IPS-15b (cell line): ENCODE measurements around the gene NR1D1.

Experiments
- H3K27me3 ChIP-seq: one replicate; pipeline ENCODE4 v1.6.1; 2013; ENCODE audit warnings: low read length; ENCODE audit not compliant: control insufficient read depth, insufficient read depth
- H3K36me3 ChIP-seq: one replicate; pipeline ENCODE4 v1.6.1; 2013; ENCODE audit warnings: low read length; ENCODE audit not compliant: control insufficient read depth, insufficient read depth
- H3K4me1 ChIP-seq: one replicate; pipeline ENCODE4 v1.6.1; 2013; ENCODE audit warnings: mild to moderate bottlenecking, low read length; ENCODE audit not compliant: control insufficient read depth, insufficient read depth
- H3K4me3 ChIP-seq: one replicate; pipeline ENCODE4 v1.5.1; 2013; ENCODE audit warnings: low read depth, low read length
- H3K9ac ChIP-seq: one replicate; pipeline ENCODE4 v1.6.1; 2013; ENCODE audit warnings: low read depth, mild to moderate bottlenecking, low read length
- H3K9me3 ChIP-seq: one replicate; pipeline ENCODE4 v1.6.1; 2013; ENCODE audit warnings: mild to moderate bottlenecking, low read length; ENCODE audit not compliant: control insufficient read depth, insufficient read depth

NR1D1 gene

DNA sequence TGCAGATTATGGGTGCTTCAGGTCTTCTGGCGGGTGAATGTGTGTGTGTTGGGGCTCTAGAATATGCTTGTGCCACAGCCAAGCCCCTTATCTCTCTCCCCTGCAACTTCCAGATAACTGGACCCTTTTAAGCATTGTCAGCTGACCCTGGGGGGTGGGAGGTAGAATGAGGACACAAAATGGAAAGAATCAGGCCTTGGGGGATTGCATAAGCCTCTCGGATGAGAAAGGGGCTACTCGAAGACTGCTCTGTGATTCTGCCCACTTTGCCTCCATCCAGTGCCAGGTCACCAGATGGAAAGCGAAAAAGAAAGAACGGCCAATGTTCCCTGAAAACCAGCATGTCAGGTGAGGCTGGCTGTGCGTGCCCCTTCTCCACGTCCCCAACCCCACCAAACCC, 23.8 kb downstream of the NR1D1 start:
- peaks cover 18% of the 10 kb centered on the region for H3K4me1 ChIP-seq
- no peak overlapping the region for H3K9ac ChIP-seq
- no peaks in the 10 kb centered on the region for H3K9me3 ChIP-seq

DNA sequence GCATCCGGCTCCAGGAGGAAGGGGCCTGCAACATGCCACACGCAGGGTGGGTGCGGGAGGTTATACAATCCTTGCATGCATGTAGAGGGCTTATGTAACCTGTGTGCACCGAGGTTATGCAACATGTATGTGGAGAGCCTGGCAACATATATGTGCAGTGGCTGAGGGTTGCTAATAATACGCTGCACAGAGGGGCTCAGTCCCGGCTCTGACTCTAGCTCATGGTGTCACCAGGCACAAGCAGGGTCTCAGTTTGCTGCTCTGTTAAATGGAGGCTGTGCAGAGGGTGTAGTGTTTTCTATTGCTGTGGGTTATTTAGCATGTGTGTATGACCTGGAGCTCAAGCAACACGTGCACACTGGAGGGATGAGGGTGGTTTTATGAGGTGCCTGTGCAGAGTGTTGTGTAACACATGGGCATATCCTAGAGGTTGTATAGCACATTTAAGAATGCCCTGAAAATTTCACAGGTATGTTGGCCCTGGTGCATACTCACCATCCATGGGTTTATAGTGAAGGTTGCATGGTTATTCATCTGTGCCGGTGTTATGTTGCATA, 24.4 kb downstream of the NR1D1 start:
- H3K9ac ChIP-seq = no peak overlapping the region

More for the DNA sequence above, 23.8 kb downstream of the NR1D1 start:
- H3K4me3 ChIP-seq = no peak overlapping the region
- H3K27me3 ChIP-seq = no peaks in the 10 kb centered on the region
- H3K36me3 ChIP-seq = no peaks in the 10 kb centered on the region

DNA sequence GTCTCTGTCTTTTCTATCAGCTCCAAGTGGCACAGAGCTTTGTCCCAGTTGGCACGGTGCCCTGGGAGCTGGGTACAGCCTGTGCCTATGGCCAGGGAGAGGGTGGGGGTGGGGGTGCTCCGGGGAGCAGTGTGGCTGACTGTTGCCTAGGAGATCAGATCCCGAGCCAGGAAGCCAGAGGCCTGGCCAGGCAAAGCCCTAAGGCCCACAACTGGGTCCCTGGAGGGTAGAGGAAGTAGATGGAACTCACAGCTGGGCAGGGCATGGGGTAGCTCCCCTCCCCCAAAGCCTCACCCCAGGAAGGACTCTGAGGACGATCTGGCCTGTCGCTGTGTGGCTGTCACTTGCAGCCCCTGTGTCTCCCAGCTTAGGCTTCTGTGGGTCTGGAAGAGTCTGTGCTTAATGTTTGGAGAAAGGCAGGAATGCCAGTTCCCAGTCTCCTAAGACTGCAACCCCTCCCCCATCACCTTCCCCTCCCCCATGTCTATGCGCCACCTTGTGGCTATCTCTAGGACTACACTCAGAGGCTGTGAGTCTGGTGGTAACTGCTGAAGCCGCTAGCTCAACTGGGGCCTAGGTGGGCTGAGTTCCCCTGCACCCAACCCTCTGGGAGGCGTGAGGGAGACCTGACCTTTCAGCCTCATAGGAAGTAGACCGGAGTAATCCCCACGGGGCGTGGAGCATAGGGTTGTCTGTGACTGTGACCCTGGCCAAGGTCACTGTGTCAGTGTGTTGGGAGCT, 25.0 kb downstream of the NR1D1 start:
- H3K4me1 ChIP-seq = peaks cover 20% of the 10 kb centered on the region
- H3K4me3 ChIP-seq = peak overlapping the region; percentile 37
- no peaks in the 10 kb centered on the region for H3K36me3 ChIP-seq
- H3K9me3 ChIP-seq = no peaks in the 10 kb centered on the region
- peak overlapping the region; percentile 50 for H3K9ac ChIP-seq
- no peaks in the 10 kb centered on the region for H3K27me3 ChIP-seq

More for the DNA sequence above, 24.4 kb downstream of the NR1D1 start:
- H3K36me3 ChIP-seq = no peaks in the 10 kb centered on the region
- peaks cover 18% of the 10 kb centered on the region for H3K4me1 ChIP-seq
- no peaks in the 10 kb centered on the region for H3K27me3 ChIP-seq
- no peak overlapping the region for H3K4me3 ChIP-seq
- H3K9me3 ChIP-seq = no peaks in the 10 kb centered on the region

GRCh38 chr17:40074871-40075200, 25.6 kb downstream of the NR1D1 start:
- no peak overlapping the region for H3K4me3 ChIP-seq
- H3K27me3 ChIP-seq = no peaks in the 10 kb centered on the region
- no peaks in the 10 kb centered on the region for H3K9me3 ChIP-seq
- H3K9ac ChIP-seq = peak overlapping the region; percentile 50
- no peaks in the 10 kb centered on the region for H3K36me3 ChIP-seq
- H3K4me1 ChIP-seq = peaks cover 23% of the 10 kb centered on the region

GRCh38 chr17:40074175-40074512, 26.2 kb downstream of the NR1D1 start:
- Histone ChIP-seq H3K36me3 (no peaks in the 10 kb centered on the region), H3K9ac (no peak overlapping the region), H3K27me3 (no peaks in the 10 kb centered on the region), H3K9me3 (no peaks in the 10 kb centered on the region), H3K4me1 (peaks cover 29% of the 10 kb centered on the region), H3K4me3 (no peak overlapping the region)

- no peak overlapping the region for H3K4me3 ChIP-seq
- no peaks in the 10 kb centered on the region for H3K9me3 ChIP-seq
- H3K36me3 ChIP-seq = no peaks in the 10 kb centered on the region
- peaks cover 32% of the 10 kb centered on the region for H3K4me1 ChIP-seq
- H3K9ac ChIP-seq = no peak overlapping the region
- H3K27me3 ChIP-seq = no peaks in the 10 kb centered on the region
Measured at GRCh38 chr17:40073454-40074174, 26.8 kb downstream of the NR1D1 start.

DNA sequence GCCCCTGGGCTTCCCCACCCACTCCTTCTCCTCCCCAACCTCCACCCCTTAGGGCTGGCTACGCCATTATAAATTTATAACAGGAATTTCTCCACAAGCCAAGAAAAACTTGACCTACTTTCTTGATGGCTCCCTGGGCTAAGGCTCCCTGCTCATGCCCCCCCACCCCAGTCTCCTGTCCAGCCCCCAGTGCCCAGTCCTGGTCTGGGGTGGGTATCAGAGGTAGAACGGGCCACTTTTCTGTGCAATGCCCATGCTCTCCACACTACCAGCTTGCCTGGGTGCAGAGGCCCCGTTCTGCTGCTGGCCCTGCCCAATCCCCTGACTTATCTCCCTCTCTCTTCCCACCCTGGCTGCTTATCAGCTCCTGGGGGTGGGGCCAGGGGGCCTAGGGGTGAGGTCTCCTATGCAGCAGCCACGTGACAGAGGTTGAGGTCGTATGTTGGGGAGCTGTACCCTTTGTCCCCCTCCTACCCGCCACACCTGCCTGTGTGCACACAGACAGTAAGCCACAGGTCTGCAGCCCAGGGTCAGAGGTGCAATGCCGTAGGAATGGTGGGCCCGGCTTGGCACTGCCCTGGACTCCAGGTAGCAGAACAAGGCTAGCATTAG, 27.5 kb downstream of the NR1D1 start:
- H3K36me3 ChIP-seq = no peaks in the 10 kb centered on the region
- H3K4me3 ChIP-seq = no peak overlapping the region
- H3K4me1 ChIP-seq = peaks cover 38% of the 10 kb centered on the region
- no peak overlapping the region for H3K9ac ChIP-seq
- H3K9me3 ChIP-seq = no peaks in the 10 kb centered on the region
- no peaks in the 10 kb centered on the region for H3K27me3 ChIP-seq

DNA sequence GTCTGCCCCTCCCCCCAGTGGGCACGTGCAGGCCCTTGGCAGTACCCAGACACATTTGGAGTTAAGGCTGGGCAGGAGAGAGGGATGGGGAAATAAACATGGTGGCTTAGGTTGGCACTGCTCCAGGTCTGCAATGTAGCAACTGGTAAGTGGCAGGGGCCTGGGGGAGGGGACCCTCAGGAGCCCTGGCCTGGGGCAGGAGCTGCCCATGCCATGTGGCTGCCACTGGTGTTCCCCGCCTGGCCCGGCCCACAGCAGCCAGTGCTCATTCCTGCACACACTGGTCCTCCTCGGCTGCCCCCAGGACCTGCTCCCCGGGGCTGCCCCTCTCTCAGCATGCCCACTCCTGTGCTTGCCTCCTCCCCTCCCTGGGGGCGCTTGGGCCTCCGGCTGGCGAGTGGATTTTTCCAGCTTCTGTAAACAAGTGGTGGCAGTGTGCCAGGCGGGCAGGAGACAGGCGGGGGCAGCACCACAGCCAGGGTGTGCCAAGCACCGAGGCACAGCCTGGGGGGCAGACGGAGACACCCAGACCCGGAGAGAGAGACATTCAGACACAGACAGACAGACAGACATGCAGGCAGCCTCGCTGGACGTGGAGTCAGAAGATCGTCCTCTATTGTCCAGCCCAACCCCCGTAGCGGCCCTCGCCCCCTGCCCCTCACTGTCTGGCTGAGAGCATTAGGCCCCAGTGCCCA, 28.2 kb downstream of the NR1D1 start:
- Histone ChIP-seq H3K36me3 (no peaks in the 10 kb centered on the region), H3K9me3 (no peaks in the 10 kb centered on the region), H3K4me3 (no peak overlapping the region), H3K27me3 (peaks cover 4% of the 10 kb centered on the region), H3K4me1 (peaks cover 38% of the 10 kb centered on the region), H3K9ac (no peak overlapping the region)

- no peaks in the 10 kb centered on the region for H3K9me3 ChIP-seq
- no peaks in the 10 kb centered on the region for H3K36me3 ChIP-seq
- peaks cover 7% of the 10 kb centered on the region for H3K27me3 ChIP-seq
- H3K4me3 ChIP-seq = no peak overlapping the region
- peaks cover 38% of the 10 kb centered on the region for H3K4me1 ChIP-seq
- H3K9ac ChIP-seq = no peak overlapping the region
Measured at GRCh38 chr17:40071313-40072039, 28.9 kb downstream of the NR1D1 start.

GRCh38 chr17:40070709-40071312, 29.6 kb downstream of the NR1D1 start:
- no peak overlapping the region for H3K4me3 ChIP-seq
- H3K4me1 ChIP-seq = peaks cover 38% of the 10 kb centered on the region
- H3K27me3 ChIP-seq = peaks cover 7% of the 10 kb centered on the region
- no peaks in the 10 kb centered on the region for H3K36me3 ChIP-seq
- no peak overlapping the region for H3K9ac ChIP-seq
- no peaks in the 10 kb centered on the region for H3K9me3 ChIP-seq
